ENCODE results near the gene OPCML.

The OPCML gene

DNA sequence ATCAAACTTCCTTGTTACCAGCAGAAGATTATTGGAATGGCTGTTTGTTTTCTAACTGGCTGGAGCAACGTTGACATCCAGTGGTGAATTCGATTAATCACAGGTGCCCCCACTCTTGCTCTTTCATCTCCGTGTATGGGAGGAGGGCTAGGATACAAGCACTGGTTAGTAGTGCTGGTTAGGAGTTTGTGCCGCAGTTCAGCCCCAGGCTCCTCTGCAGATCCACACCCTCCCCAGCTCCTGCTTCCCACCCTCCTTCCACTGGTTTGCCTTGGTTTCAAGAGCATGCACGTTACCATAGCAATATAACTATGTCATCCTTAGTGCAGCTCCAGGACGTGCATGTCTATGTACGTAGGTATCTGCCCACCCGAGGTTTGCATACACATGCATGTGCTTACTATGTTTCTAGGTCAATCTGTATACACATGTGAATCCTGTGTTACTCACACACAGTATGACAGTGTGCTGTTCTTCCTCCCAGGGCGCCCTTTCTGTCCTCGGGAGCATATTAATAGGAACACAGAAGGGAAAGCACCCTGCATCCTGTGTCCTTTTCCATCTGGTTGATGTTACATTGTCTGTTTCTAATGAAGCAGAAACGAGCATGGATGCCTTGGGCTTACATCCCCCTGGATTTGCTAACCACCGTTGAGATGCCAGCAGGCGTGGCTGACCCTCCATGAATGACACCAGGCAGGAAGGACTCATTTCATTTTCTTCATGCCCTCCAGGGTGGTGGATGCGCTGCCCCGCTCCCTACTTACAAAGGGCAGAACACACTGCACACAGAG is 539.3 kb downstream of the OPCML start:
- TF ChIP-seq, protein P1, sequence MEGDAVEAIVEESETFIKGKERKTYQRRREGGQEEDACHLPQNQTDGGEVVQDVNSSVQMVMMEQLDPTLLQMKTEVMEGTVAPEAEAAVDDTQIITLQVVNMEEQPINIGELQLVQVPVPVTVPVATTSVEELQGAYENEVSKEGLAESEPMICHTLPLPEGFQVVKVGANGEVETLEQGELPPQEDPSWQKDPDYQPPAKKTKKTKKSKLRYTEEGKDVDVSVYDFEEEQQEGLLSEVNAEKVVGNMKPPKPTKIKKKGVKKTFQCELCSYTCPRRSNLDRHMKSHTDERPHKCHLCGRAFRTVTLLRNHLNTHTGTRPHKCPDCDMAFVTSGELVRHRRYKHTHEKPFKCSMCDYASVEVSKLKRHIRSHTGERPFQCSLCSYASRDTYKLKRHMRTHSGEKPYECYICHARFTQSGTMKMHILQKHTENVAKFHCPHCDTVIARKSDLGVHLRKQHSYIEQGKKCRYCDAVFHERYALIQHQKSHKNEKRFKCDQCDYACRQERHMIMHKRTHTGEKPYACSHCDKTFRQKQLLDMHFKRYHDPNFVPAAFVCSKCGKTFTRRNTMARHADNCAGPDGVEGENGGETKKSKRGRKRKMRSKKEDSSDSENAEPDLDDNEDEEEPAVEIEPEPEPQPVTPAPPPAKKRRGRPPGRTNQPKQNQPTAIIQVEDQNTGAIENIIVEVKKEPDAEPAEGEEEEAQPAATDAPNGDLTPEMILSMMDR (IDR thresholded peaks at IDR 0.05; ENCODE audit: insufficient read depth, low read depth, low read length, missing control alignments): peak; percentile 28
- no peak overlapping the region for H3K4me3 ChIP-seq (ENCODE audit: low read length)
- DNase-seq (ENCODE audit: low read depth): no peak

DNA sequence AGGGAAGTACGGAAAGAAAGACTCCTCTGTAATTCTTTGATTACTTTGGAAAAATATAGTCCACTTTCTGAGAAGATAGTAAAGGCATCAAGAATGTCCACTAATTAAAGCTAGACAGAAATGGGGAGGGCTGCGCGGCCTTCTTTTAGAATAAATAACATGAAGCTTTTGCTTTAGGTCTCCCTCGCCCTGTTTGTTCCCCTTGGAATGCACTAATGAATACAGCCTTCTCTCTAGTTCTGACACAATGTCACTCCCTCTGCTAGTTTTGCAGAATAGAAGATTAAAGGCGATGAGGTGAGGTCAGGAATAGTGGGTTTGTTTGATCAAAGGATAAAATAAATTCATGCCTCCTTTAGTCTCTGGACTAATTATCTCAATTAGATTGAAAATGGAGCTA is 543.9 kb downstream of the OPCML start:
- H3K4me3 ChIP-seq (ENCODE audit: low read length): no peak overlapping the region
- TF ChIP-seq, protein P1 (IDR thresholded peaks at IDR 0.05; ENCODE audit: insufficient read depth, low read depth, low read length, missing control alignments): no peak
- DNase-seq (ENCODE audit: low read depth): no peak

DNA sequence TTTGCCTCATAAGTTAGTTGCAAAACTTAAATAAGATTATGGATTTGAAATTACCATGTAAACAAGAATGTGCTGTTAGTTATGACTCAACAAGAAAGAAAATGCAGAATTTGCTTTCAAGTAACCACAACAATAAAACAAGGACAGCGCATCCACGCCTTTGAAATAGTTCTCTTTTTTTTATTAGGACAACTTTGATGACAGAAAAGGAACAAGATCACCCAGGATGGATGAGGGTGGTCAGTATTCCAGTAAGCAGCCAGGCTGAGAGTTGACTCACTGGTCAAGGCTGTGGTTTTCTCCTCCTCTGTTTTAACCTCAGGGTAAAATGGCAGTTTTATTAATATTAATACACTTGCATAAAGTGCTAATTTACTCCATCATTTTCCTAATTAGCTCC is 544.4 kb downstream of the OPCML start:
- DNase-seq (ENCODE audit: low read depth): no peak
- H3K4me3 ChIP-seq (ENCODE audit: low read length): no peak overlapping the region
- TF ChIP-seq, protein P1 (IDR thresholded peaks at IDR 0.05; ENCODE audit: insufficient read depth, low read depth, low read length, missing control alignments): no peak

DNA sequence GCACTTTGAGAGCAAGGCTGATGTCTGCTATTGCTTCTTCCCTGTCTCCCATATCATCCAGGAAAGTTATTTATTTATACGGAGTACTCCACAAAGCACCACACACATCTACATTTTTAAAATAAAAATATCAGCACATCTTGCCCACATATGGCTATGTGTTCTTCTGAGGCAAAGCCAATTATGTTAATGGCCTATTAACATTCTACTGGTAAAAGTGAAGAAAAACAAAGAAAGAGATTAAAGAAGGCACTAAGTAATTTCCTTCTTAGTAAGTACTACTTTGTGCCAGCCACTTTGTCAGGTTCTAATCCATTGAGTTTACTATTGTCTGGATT is 548.7 kb downstream of the OPCML start:
- TF ChIP-seq, protein P1 (IDR thresholded peaks at IDR 0.05; ENCODE audit: insufficient read depth, low read depth, low read length, missing control alignments): no peak
- DNase-seq (ENCODE audit: low read depth): no peak
- no peak overlapping the region for H3K4me3 ChIP-seq (ENCODE audit: low read length)

DNA sequence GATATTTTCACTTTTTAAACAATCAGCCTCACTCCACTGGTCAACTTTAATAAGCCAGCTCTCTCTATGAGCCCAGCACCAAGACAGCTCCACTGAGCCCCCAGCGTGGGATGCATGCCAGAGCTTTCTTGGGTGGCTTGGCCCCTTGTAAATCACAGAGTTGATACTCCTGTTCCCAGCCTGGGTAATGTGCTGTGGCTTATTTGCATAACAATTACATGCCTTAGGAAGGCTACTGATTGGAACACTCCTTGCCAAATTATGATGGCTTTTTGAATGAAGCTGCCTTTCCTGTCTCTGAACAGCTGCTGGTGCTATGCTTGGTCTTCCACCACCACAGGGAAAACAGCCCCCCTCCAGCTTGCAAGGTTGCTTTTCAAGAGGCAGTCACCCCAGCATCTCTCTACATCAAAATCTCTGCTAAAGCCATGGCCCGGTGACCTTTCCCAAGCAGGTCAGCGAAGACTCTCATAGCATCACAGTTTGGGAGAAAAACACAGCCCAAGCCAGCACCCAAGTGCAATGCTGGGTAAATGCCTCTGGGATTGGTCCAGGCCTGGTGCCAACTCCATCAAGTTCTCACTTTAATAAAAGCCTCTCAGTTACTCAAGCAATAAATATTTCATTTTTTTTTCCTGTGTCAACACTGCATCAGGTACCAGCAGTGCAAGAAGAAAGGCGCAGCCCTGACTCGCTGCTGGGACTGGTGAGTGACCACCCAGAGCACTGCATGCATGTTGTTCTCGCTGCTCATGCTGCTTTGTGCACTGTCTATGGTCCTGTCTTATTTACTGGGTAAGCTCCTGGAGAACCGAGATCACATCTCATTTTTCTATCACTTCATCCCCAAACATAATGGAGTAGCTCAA is 549.3 kb downstream of the OPCML start:
- DNase-seq (ENCODE audit: low read depth): no peak
- TF ChIP-seq, protein P1 (IDR thresholded peaks at IDR 0.05; ENCODE audit: insufficient read depth, low read depth, low read length, missing control alignments): no peak
- H3K4me3 ChIP-seq (ENCODE audit: low read length): no peak overlapping the region

DNA sequence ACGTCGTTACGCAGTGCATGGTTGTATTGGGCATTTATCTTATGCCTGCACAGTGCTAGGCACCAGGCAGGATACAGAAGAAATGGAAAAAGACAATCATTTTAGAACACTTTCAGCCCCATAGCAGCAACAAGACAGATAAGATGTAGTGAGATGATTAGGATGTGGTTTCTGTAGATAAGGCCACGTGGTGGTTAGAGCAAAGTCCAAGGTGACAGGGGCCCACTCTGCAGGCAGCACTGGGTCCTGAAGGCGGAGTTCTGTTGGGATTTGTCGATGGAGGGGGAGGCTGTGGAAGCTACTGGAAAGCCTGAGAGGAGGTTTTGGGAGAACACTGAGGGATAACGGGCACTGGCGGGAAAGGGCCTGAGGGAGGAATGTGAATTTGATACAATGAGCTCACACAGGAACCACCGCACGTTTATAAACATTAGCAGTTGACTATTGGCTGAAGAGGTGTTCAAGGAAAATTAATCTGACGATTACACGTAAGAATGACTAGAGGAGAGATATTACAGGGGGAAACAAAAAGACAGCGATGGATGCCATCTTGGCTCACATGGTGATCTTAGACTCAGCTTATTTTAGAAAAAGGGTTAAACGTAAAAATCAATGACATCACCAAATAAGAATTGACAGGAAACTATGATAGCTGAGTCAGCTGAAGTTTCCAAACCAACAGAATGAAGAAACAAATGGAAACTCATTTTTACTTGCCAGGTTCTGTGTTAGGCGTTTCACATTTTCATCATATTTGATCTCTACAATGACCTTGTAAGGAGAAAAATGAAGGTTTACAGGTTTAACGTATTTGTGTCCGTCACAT is 551.0 kb downstream of the OPCML start:
- DNase-seq (ENCODE audit: low read depth): no peak
- TF ChIP-seq, protein P1 (IDR thresholded peaks at IDR 0.05; ENCODE audit: insufficient read depth, low read depth, low read length, missing control alignments): no peak

More for the DNA sequence above, 551.0 kb downstream of the OPCML start:
- no peak overlapping the region for H3K4me3 ChIP-seq (ENCODE audit: low read length)

Data from epithelial cell of esophagus (primary cell).